Skeletal muscle cell (primary cell): ENCODE results near the gene WDR44.
"Not testable (repeated sequence)": the region's sequence is repeated elsewhere in the genome, so short reads cannot be mapped to it uniquely, and the experiment has no call there.

Experiments used
- DNase-seq: peaks from one replicate; pipeline ENCODE4 v3.0.0-alpha.2; 2010; ENCODE audit warnings: low read depth
- H3K4me3 ChIP-seq: 2 replicates; pipeline ENCODE4 v1.5.1; 2011; ENCODE audit warnings: low read depth, mild to moderate bottlenecking, control low read depth, low read length, moderate library complexity

The WDR44 gene

DNA sequence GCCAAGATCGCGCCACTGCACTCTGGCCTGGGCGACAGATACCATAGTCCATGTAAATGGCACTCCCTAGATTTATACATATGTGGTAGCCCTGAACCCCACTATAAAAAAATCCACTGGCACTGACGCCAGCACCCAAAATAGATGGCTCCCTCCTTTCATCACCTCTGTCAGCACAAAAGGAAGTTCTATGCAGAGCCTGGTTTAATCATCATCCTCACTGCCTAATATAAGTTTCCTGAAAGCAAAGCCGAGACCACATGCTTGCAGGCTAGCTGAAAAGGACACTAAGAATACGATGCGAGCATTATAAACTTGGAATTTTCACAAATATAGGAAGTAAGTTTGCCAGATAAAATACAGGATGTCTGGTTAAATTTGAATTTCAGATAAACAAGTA is 122.2 kb downstream of the WDR44 start:
- DNase-seq: no peak
- H3K4me3 ChIP-seq: no peak overlapping the region

DNA sequence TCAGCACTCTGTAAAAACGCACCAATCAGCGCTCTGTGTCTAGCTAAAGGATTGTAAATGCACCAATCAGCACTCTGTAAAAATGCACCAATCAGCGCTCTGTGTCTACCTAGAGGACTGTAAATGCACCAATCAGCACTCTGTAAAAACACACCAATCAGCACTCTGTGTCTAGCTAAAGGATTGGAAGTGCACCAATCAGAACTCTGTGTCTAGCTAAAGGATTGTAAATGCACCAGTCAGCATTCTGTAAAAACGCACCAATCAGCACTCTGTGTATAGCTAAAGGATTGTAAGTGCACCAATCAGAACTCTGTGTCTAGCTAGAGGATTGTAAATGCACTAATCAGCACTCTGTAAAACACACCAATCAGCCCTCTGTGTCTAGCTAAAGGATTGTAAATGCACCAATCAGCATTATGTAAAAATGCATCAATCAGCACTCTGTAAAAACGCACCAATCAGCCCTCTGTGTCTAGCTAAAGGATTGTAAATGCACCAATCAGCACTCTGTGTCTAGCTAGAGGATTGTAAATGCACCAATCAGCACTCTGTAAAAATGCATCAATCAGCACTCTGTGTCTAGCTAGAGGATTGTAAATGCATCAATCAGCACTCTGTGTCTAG is 124.9 kb downstream of the WDR44 start:
- DNase-seq, H3K4me3 ChIP-seq: not testable (repeated sequence)

DNA sequence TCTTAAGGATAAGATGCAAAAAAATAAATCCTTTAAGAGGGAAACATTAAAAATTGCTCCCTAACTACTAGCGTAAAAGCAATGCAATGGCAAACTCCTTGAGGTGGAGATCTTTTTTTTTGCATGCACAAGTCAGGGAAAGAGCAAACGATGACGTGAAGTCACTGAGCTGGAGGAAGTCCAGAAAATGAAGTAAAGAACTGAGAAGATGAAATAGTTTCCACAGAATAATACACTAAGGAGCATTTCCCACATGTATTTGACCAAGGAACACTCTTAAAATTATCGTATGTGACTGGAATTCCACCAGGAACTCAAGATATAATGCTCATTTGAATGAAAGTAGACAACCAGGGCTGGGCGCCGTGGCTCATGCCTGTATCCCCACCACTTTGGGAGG is 128.7 kb downstream of the WDR44 start:
- no peak for DNase-seq
- no peak overlapping the region for H3K4me3 ChIP-seq

- DNase-seq: no peak
- no peak overlapping the region for H3K4me3 ChIP-seq
Observed at GRCh38 chrX:118475903-118476302, 130.0 kb downstream of the WDR44 start.

- no peak overlapping the region for H3K4me3 ChIP-seq
- no peak for DNase-seq
Observed at GRCh38 chrX:118480172-118480571, 134.3 kb downstream of the WDR44 start.

- not testable (repeated sequence) for DNase-seq, H3K4me3 ChIP-seq
Observed at GRCh38 chrX:118482384-118482783, 136.5 kb downstream of the WDR44 start.

GRCh38 chrX:118484216-118484903 is 138.5 kb downstream of the WDR44 start:
- no peak overlapping the region for H3K4me3 ChIP-seq
- DNase-seq: no peak

- not testable (repeated sequence) for H3K4me3 ChIP-seq, DNase-seq
Observed at GRCh38 chrX:118486693-118487092, 140.8 kb downstream of the WDR44 start.

DNA sequence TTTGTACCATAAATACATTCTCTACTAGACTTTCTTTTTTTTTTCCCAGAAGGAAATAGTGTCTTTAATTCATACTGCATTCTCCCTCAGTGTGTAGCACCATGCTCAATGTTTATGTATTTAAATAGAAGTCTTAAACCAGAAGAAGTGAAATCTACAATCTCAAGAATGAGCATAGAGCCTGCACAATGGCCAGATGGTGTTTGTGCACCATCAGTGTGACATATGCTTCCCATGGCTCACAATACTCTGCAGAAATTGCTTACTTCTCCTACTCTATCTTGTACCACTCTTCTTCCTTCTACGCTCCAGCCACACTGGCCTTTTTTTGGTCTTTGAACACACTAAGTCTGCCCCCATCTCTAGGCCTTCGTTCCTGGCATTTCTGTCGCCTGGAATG is 147.1 kb downstream of the WDR44 start:
- H3K4me3 ChIP-seq: no peak overlapping the region
- DNase-seq: no peak

DNA sequence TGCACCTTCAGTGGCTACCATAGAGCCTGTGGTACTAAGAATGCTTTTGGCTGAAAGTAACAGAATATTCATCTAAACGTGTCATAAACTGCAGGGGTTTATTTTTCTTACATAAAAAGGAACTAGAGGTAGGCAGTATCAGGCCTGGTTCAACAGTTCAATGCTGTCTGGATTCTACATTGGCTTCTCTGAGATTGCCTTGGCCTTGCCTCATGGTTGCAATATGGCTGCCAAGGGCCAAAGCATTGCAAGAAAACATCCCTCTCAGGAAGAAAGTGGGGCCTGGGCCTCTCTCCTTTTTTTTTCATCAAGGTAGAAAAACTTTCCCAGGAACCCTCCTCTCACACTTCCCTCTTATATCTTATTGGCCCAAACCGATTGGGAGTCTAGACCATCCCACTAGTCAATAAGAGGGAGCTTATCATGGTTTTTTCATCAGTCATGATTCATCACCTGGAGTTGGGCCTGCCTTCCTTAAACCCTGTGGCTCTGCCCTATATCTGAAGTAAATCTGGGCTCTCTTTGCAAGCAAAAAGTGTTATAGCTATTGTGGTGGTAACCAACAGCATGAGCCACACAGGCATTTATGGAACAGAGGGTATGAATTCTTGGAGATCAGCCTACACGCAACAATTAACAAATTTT is 147.9 kb downstream of the WDR44 start:
- H3K4me3 ChIP-seq: no peak overlapping the region
- DNase-seq: no peak

GRCh38 chrX:118495061-118495921 is 149.4 kb downstream of the WDR44 start, which contains the start of gene DOCK11:
DOCK11 (plus strand) TSS chrX:118495815; CDS start chrX:118495972, 157 bp downstream.
- peak within 1 kb of the TSS; percentile 67 for H3K4me3 ChIP-seq
- peak; percentile 62 for DNase-seq

- no peak for DNase-seq
Observed at GRCh38 chrX:118495958-118496762, 150.3 kb downstream of the WDR44 start.

DNA sequence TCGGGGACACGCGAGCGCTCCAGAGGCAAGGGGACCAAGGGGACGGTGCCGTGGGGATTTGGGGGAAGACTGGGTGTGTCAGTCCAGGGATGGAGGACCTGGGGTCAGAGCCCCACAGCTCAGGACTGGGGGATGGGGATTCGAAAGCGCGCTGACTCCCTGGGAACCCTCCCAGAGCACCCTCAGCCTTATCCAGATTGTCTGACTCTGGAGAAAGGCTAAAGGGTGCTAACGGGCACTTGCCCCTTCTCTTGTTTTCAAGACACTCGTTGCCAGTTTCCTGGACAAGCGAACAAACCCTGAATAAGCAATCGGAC is 150.8 kb downstream of the WDR44 start:
- no peak for DNase-seq
- peak overlapping the region; percentile 67 for H3K4me3 ChIP-seq

More at GRCh38 chrX:118495958-118496762, 150.3 kb downstream of the WDR44 start:
- peak overlapping the region; percentile 67 for H3K4me3 ChIP-seq

DNA sequence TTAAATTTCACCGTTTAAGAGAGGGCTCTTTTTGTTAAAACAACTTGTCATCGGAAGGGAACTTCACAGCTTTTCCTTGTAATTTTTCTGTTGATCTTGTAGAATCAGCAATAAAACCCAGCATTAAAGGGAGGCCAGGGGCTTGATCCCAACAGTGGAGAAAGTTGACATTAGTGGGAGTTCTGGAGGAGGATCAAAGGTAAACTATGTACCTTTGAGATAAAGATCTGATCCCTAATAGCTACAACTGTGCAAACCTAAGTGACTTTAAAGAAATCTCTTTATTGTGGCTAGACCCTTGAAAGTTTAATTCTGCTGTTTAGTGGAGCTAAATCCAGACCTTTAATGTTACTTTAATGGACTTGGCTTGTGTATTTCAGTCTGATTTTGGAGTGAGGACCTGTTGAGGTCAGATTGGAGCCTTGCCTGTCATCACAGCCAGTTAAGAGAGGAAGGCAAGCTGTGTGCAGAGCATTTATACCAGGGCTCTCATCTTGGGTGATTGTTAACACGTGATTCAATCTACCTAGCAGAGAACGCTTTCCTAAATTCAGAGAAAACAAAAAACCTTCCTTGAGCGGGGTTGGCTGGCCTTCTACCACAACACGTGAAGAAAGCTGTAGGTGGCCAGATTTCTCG is 151.4 kb downstream of the WDR44 start:
- DNase-seq: no peak
- peak overlapping the region; percentile 67 for H3K4me3 ChIP-seq

DNA sequence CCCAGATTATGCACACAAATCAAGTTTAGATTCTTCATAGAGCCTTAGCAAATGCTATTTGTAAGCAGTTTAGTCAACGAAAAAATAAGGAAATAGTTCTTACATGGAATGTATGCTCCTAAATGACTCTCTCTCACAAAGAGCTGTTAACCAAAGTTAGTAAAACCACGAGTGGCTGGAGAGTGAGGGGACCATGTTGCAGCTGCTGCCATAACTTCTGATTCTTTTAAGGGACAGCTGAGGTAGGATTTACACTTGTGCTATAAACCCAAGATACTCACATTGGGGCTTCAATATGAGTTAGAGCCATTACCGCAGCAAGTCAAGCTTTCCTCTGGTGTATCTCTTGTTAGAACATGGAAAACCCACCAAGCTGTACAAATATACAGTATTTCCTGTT is 152.4 kb downstream of the WDR44 start:
- H3K4me3 ChIP-seq: no peak overlapping the region
- no peak for DNase-seq

DNA sequence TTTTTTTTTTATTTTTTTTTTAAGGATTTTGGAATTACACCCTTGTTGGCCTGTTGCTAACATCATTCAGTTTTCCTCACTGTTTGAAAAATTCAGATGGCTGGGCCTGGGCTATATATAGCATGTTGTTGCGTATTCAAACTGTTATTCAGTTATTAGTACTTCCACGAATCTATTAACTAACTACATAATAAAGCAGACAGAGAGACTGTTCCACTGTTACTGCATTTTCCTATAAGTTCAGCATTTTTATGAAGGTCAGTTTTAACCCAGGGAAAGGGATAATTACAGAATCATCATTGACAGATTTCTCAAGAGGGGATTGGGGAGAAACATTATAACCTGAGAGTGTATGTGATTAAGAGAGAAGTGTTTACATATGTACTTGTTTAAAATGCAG is 152.8 kb downstream of the WDR44 start:
- no peak overlapping the region for H3K4me3 ChIP-seq
- DNase-seq: no peak

DNA sequence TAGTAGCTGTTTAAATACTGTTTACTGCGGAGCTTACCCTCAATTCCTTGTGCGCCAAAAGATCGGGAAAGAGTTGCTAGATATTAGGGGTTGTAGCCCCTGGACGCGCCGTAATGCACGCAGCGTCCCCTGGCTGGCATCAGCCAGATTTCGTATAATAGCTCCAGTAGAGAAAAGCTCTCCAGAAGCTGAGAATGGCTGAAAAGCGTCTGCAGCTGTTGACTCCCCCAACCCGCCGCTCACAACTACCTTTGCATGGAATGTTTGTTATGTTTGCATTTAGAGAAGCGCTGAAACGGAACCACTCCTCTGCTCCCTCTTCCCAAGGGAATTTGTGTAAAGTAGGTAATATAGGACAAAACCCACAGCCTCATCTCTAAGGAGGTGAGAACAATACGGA is 153.4 kb downstream of the WDR44 start:
- DNase-seq: no peak
- no peak overlapping the region for H3K4me3 ChIP-seq
